GM18868 (cell line): Measurements from ENCODE around the gene RDH8.
"Not testable (repeated sequence)": the region's sequence is repeated elsewhere in the genome, so short reads cannot be mapped to it uniquely, and the experiment has no call there.

ENCODE experiments used
- ATAC-seq: cut with Tn5 transposase; IDR thresholded peaks from one replicate; pipeline ENCODE4 v1.9.1; 2021; ENCODE audit warnings: mild to moderate bottlenecking, moderate library complexity; ENCODE audit not compliant: unreplicated experiment

RDH8 gene

DNA sequence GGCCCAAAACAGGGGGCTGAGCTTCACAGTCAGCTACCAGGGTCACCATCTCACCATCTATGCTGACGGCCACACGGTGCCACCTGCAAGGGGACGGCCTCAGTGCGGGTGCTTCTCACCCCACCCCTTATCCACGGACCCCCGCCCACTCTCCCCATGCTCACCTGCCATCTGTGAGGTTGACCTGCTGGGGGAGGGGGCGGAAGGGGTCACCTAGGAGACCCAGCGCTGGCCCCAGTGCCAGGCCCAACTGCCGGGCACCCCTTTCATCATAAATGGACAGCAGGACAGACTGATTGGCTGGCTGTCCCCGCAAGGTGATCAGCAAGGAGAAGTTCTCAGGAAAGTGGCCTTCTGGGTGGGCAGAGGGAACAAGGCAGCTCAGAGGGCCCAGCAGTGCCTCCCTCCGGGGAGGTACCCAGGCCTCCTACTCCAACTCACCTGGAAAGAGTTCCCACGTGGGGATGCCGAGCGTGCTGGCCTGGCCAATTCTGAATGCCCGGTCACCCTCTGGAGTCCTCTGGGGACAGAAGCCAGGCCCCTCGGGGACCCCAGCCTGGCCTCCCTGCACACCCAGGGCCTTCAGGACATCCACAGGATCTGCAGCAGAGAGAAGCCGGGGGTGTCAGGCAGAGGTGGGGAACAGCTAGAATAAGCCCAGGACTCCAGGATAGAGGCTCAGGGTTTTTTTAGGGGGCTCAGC is 7.5 kb upstream of the RDH8 start:
- ATAC-seq: no peak

- ATAC-seq: no peak
These were observed 7.0 kb upstream of the RDH8 start for GRCh38 chr19:10006335-10006708.

- ATAC-seq: no peak
These were observed 6.4 kb upstream of the RDH8 start for GRCh38 chr19:10006752-10007323.

DNA sequence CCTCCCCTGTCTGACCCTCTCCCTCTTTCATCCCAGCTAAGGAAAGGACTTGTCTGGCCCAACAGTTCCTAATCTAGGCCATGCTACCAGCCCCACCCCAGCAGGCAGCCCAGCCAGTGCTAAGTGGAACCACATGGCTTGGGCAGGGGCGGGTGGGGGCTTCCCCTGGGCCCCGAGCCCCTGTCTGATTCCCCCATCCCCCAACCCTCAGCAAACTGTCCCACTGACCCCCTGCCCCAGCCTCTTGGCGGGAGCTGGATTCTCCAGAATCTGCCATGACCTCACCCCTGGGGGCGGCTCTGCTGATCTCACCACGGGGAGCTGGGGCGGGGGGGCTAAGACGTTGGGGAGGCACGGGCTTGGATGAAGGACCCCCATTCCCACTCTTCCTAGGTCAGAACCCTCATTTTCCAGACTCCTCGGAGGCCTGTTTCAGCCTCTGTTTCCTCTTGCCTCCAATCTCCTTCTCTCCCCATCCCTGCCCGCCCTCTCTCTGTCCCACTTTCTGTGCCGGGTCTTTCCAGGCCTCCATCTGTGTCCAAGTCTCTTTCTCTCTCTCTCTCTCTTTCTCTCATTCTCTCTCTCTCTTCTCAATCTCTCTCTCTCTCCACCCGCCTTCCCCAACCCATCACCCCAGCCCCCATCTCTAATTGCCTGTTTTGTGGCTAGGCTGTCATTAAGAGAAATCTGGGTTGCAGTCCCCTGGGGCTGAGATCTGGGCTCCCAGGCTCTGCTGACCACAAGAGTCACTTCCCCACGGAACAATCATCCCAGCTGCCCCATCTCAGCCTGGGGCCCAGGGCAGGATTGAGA is 5.7 kb upstream of the RDH8 start:
- ATAC-seq: no peak

- no peak for ATAC-seq
These were observed 5.0 kb upstream of the RDH8 start for GRCh38 chr19:10008184-10008765.

DNA sequence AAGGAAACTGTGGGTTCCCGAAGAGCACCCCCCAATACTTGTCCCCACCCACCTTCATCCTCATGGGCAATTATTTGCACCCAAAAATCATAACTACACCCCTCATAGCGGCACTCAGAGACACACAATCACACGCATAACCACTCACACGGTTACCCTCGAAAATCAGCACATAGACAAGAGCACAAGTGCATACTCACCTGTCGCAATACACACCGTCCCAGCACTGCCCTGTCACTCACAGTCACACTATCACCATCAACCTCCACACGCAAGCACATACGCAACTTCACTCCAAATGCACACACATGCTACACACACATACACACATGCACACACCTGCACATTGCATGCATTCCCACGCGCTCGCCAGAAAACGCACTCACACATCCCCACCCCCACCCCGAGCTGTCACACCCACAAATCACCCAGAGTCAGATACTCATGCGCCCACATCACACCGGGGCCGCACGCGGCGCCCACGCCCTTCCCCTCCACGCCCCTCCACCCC is 3.5 kb upstream of the RDH8 start:
- no peak for ATAC-seq

DNA sequence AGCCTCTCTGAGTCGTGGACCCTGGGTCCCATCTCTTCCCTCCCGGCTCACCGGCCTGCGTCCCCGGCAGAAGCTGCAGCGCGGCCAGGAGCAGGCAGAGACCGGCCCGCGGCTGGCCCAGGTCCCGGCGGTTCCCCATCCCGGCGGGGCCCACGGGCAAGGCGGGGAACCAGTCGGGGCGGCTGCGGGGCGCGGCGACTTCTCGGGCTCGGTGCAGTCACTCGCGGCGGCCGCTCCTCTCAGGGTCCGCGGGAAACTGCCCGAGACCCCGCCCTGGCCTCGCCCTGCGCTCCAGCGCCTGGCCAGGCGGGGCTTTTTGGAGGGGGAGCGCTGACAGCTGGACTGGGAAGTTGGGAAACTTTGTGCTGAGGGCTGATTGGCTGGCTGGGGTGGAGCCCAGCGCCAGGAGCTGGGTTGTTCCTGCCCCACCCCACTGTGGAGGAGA is 3.0 kb upstream of the RDH8 start, which contains the start of gene COL5A3:
COL5A3 (minus strand) TSS at position 258 of the 445 bp plus-strand sequence; CDS start at position 139, 119 bp downstream.
- no peak for ATAC-seq

- no peak for ATAC-seq
These were observed 2.3 kb upstream of the RDH8 start for GRCh38 chr19:10010939-10011338.

DNA sequence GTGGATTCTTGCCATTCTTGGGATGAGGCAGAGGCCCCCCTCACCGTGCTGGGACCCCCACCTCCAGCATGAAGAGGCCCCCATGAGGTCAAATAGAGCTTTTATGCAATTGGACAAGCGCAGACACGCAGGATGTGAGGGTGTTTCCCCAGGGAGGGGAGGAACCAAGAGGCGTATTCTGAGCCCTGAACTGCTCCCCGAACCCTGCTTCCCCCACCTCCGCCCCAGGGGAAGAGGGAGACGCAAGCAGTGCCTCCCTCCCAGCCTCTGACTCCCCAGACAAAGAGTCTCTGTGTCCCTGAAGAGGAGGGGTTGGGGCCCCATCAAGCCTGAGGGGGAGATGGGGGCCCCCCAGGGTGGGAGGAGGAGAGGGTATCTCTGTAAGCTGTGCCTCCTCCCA is 1.3 kb upstream of the RDH8 start:
- no peak for ATAC-seq

DNA sequence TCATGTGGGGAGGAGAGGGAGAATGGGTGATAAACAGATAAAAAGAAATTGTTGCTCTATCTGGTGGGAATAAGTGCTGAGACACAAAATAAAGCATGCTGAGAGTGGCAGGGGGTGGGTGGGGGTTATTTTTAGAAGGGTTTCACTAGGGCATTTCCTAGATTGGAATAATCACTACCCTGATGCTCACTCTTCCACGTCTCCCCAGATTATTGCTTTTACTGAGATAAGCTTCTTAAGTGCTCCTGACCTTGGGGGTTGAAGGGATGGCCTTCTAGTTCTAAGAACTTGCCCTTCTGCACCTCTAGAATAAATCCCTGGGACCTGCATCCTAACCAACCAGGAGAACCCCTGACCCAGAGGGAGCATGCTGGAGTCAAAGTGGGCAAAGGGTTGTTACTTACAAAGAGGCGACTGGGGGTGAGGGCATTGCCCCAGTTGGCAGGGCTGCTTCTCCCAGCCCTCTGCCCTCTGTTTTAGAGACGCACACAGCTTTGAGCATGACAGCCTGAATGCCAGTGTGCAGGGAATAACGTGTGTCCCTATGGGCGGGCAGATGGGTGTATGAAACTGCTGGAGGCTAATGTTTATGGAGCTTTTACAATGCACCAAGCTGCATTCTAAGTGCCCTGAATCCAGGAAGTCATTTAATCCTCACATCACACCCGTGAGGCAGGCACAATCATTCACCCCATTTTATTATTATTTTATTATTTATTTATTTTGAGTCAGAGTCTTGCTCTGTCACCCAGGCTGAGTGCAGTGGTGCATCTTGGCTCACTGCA is 743 bp downstream of the RDH8 start:
- ATAC-seq: no peak

- no peak for ATAC-seq
These were observed 5.0 kb downstream of the RDH8 start for GRCh38 chr19:10018263-10018662.

GRCh38 chr19:10018786-10019185 is 5.5 kb downstream of the RDH8 start:
- ATAC-seq: no peak

- no peak for ATAC-seq
These were observed 6.0 kb downstream of the RDH8 start for GRCh38 chr19:10019246-10019645.

DNA sequence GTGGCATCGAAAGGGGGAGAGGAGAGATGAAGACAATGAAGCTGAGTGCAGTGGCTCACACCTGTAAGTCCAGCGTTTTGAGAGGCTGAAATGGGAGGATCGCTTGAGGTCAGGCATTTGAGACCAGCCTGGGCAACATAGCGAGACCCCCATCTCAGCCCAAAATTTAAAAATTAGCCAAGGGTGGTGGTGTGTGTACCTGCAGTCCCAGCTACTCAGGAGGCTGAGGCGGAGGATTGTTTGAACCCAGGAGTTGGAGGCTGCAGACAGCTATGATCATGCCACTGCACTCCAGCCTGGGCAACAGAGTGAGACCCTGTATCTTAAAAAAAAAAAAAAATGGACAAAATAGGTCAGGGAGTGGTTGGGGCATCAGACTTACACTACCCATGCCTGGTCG is 7.6 kb downstream of the RDH8 start:
- no peak for ATAC-seq

GRCh38 chr19:10021446-10021845 is 8.2 kb downstream of the RDH8 start:
- no peak for ATAC-seq

DNA sequence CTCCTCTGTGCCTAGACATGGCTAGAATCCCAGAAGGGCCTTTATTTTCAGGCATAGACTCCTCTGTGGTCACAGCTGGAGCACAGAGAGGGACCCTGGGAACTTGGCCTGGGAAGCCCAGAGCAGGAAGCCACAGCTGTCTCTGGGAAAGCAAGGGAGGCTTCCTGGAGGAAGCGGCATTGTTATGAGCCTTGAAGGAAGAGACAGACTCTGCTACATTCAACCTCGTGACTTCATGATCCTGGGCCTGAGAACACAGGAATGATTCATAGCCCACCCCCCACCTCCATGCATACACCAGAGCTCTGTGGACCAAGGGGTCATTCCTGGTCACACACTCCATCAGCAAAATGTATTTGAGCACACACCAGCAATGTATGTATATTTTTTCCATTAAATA is 8.6 kb downstream of the RDH8 start:
- ATAC-seq: no peak

- not testable (repeated sequence) for ATAC-seq
These were observed 9.8 kb downstream of the RDH8 start for GRCh38 chr19:10023096-10023495.

DNA sequence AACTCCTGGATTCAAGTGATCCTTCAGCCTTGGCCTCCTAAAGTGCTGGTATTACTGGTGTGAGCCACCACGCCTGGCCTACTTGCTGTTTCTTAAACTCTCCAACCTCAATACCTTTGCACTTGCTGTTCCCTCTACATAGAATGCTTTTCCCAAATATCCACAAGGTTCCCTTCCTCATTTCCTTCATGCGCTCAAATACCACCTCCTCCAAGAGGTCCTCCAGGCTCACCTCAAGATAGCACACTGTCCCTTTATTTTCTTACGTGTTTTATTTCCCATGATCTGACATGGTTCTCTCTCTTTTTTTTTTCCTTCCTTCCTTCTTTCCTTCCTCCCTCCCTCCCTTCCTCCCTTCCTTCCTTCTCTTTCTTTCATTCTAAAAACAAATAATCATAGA is 13.5 kb downstream of the RDH8 start:
- no peak for ATAC-seq

GRCh38 chr19:10027158-10027997 is 14.1 kb downstream of the RDH8 start:
- ATAC-seq: no peak

GRCh38 chr19:10033614-10034013 is 20.3 kb downstream of the RDH8 start:
- ATAC-seq: no peak
